A549 (cell line): ENCODE results near the gene C2orf72. TPM values are rescaled to one million over a fixed set of nuclear protein-coding genes. Genes with fewer than 3 reads are reported as not detected.

Source experiments
- ATAC-seq, 2 experiments: fragments of 200-7000 bp in 1 of 2; fragments of >200 bp in 1 of 2; cut with Nextera tagmentation in 1 of 2; cut with Tn5 transposase in 1 of 2; 3 replicates each; pipeline versions ENCODE4 v1.8.0 to v1.9.1; 2018 to 2020; ENCODE audit warnings: mild to moderate bottlenecking in 1 of 2, moderate library complexity in 1 of 2
- CTCF ChIA-PET: fragments of 300-600 bp; sonication (Branson Sonifier 250); formaldehyde crosslinking; extraction: SDS; loops from one replicate; lab custom pipeline; 2021; ENCODE audit warnings: antibody characterized with exemption, inconsistent platforms; lab: Yijun Ruan, JAX
- POLR2A ChIA-PET: fragments of 350-600 bp; formaldehyde crosslinking; extraction: SDS; loops from one replicate; lab custom pipeline; 2021; ENCODE audit warnings: antibody characterized with exemption, inconsistent platforms; lab: Yijun Ruan, JAX
- DNase-seq, 2 experiments: peaks; one replicate each; pipeline versions ENCODE4 v3.0.0 to v3.0.0-alpha.2; 2011 to 2016; ENCODE audit warnings: low read depth in 1 of 2, low spot score in 1 of 2
- FAIRE-seq: peaks from 2 replicates; lab custom pipeline; 2011; peaks lifted over from hg19 to GRCh38; lab: Jason Lieb, UNC
- H3K27ac ChIP-seq, 2 experiments: fragments of >200 bp; sonication (Bioruptor Twin); formaldehyde crosslinking; 3 replicates each; pipeline ENCODE4 v1.5.1; 2016 to 2017
- H3K4me1 ChIP-seq: fragments of >200 bp; sonication (Bioruptor Twin); formaldehyde crosslinking; 3 replicates; pipeline ENCODE4 v1.6.1; 2016
- H3K4me2 ChIP-seq: fragments of >200 bp; sonication (Bioruptor Twin); formaldehyde crosslinking; 3 replicates; pipeline ENCODE4 v1.6.1; 2016
- H3K4me3 ChIP-seq: fragments of >200 bp; sonication (Bioruptor Twin); formaldehyde crosslinking; 3 replicates; pipeline ENCODE4 v1.5.1; 2016
- H3K9me3 ChIP-seq: fragments of >200 bp; sonication (Bioruptor Twin); formaldehyde crosslinking; 3 replicates; pipeline ENCODE4 v1.6.1; 2016
- BHLHE40 ChIP-seq: IDR thresholded peaks from 2 replicates; pipeline ENCODE4 v1.6.1; 2012; ENCODE audit warnings: low read depth, low read length, inconsistent platforms
- CHD2 ChIP-seq: fragments of 150-350 bp; IDR thresholded peaks from 2 replicates; pipeline ENCODE4 v1.6.1; 2014; ENCODE audit warnings: low read length; ENCODE audit not compliant: partially characterized antibody
- EHF ChIP-seq: fragments of 250-450 bp; sonication (Bioruptor Pico); IDR thresholded peaks from 2 replicates; pipeline ENCODE4 v1.5.0; 2020; ENCODE audit warnings: mild to moderate bottlenecking
- EHMT2 ChIP-seq: fragments of 200-600 bp; sonication (generic); IDR thresholded peaks from 2 replicates; pipeline ENCODE4 v1.6.1; 2016; ENCODE audit warnings: antibody characterized with exemption, low read depth, mild to moderate bottlenecking, moderate library complexity
- ESRRA ChIP-seq: fragments of 150-350 bp; IDR thresholded peaks from 2 replicates; pipeline ENCODE4 v1.6.1; 2014; ENCODE audit warnings: mild to moderate bottlenecking, low read length, borderline replicate concordance
- FOSB ChIP-seq: fragments of 250-450 bp; sonication (Bioruptor Pico); IDR thresholded peaks from 2 replicates; pipeline ENCODE4 v1.5.0; 2020; ENCODE audit warnings: mild to moderate bottlenecking, moderate library complexity
- JUN ChIP-seq, 2 experiments: fragments of >200 bp; sonication (Bioruptor Twin); formaldehyde crosslinking; IDR thresholded peaks; 2 replicates in 1 of 2; 3 replicates in 1 of 2; pipeline ENCODE4 v1.6.1; 2016 to 2017
- MYC ChIP-seq: IDR thresholded peaks from 2 replicates; pipeline ENCODE4 v1.6.1; 2012; ENCODE audit warnings: mild to moderate bottlenecking, inconsistent platforms, low read length, improper control_type of control experiment, borderline replicate concordance
- NFE2L2 ChIP-seq: fragments of 150-350 bp; conservative IDR thresholded peaks from 2 replicates; pipeline ENCODE4 v1.6.1; 2014; ENCODE audit warnings: low read length
- NR3C1 ChIP-seq: fragments of >200 bp; sonication (Bioruptor Twin); formaldehyde crosslinking; IDR thresholded peaks from 3 replicates; pipeline ENCODE4 v1.6.1; 2017
- PHF8 ChIP-seq: fragments of 200-600 bp; sonication (generic); IDR thresholded peaks from 2 replicates; pipeline ENCODE4 v1.6.1; 2016; ENCODE audit warnings: low read depth, mild to moderate bottlenecking, antibody characterized with exemption, moderate library complexity, borderline replicate concordance
- RAD21 ChIP-seq, 2 experiments: fragments of >200 bp in 1 of 2; sonication (Bioruptor Twin) in 1 of 2; formaldehyde crosslinking in 1 of 2; IDR thresholded peaks in 1 of 2; conservative IDR thresholded peaks in 1 of 2; 2 replicates in 1 of 2; 3 replicates in 1 of 2; pipeline ENCODE4 v1.6.1; 2012 to 2018; ENCODE audit warnings: inconsistent platforms in 1 of 2
- RARB ChIP-seq: fragments of 250-450 bp; sonication (Bioruptor Pico); IDR thresholded peaks from 2 replicates; pipeline ENCODE4 v1.8.0; 2021; ENCODE audit warnings: mild to moderate bottlenecking, moderate library complexity
- RCOR1 ChIP-seq: fragments of 150-350 bp; IDR thresholded peaks from 2 replicates; pipeline ENCODE4 v1.6.1; 2014; ENCODE audit warnings: antibody characterized with exemption, low read length, low read depth
- RFX5 ChIP-seq: fragments of 450-650 bp; IDR thresholded peaks from 2 replicates; pipeline ENCODE4 v1.7.1; 2014; ENCODE audit warnings: antibody characterized with exemption, mild to moderate bottlenecking, moderate library complexity
- RNF2 ChIP-seq: fragments of 200-600 bp; sonication (generic); IDR thresholded peaks from 2 replicates; pipeline ENCODE4 v1.6.1; 2016; ENCODE audit warnings: low read depth, mild to moderate bottlenecking, antibody characterized with exemption, moderate library complexity, borderline replicate concordance
- SMC3 ChIP-seq: fragments of >200 bp; sonication (Bioruptor Twin); formaldehyde crosslinking; IDR thresholded peaks from 3 replicates; pipeline ENCODE4 v1.6.1; 2018; ENCODE audit warnings: inconsistent platforms
- TFCP2L1 ChIP-seq: fragments of 250-450 bp; sonication (Bioruptor Pico); IDR thresholded peaks from 2 replicates; pipeline ENCODE4 v1.5.0; 2021; ENCODE audit warnings: mild to moderate bottlenecking
- ZFP36 ChIP-seq: fragments of 450-650 bp; IDR thresholded peaks from 2 replicates; pipeline ENCODE4 v1.6.1; 2014; ENCODE audit warnings: borderline replicate concordance; ENCODE audit not compliant: partially characterized antibody
- ZNF302 ChIP-seq: fragments of 250-450 bp; sonication (Bioruptor Pico); IDR thresholded peaks from 2 replicates; pipeline ENCODE4 v1.9.0; 2021; ENCODE audit warnings: inconsistent platforms, mild to moderate bottlenecking, moderate library complexity
- WGBS: methylation state at CpG from one replicate; pipeline ENCODE4 v1.1.6; 2017; ENCODE audit errors: missing lambda C conversion rate; 5-methylcytosine and 5-hydroxymethylcytosine counted together
- polyA plus RNA-seq, 4 experiments: library from polyadenylated mRNA; depleted of rRNA in 3 of 4; stranded (reverse); fragments of >200 nt; fragmentation: RNase III in 1 of 4; extraction: RNeasy Plus Mini Kit Qiagen cat#74134 plus additional on column Dnase treatment in 1 of 4; gene quantifications; 2 replicates in 3 of 4; 3 replicates in 1 of 4; pipeline ENCODE4 v1.2.3, GENCODE V29; 2011 to 2017
- TF ChIP-seq, protein P1 (sequence below): fragments of >200 bp; sonication (Bioruptor Twin); formaldehyde crosslinking; IDR thresholded peaks from 3 replicates; pipeline ENCODE4 v1.5.1; 2016
- TF ChIP-seq, protein P2 (sequence below): fragments of 200-600 bp; sonication (generic); IDR thresholded peaks from 2 replicates; pipeline ENCODE4 v1.6.1; 2016; ENCODE audit warnings: antibody characterized with exemption, mild to moderate bottlenecking, moderate library complexity
- TF ChIP-seq, protein P3 (sequence below): IDR thresholded peaks from 2 replicates; pipeline ENCODE4 v1.6.1; 2012; ENCODE audit warnings: low read depth, borderline replicate concordance
- TF ChIP-seq, protein P4 (sequence below): fragments of >200 bp; sonication (Bioruptor Twin); formaldehyde crosslinking; IDR thresholded peaks from 2 replicates; pipeline ENCODE4 v1.6.1; 2016

C2orf72 gene
- polyA plus RNA-seq, 2 of the 4 experiments (the other 2 are of a cell fraction) = 4.9 to 7.4 TPM

DNA sequence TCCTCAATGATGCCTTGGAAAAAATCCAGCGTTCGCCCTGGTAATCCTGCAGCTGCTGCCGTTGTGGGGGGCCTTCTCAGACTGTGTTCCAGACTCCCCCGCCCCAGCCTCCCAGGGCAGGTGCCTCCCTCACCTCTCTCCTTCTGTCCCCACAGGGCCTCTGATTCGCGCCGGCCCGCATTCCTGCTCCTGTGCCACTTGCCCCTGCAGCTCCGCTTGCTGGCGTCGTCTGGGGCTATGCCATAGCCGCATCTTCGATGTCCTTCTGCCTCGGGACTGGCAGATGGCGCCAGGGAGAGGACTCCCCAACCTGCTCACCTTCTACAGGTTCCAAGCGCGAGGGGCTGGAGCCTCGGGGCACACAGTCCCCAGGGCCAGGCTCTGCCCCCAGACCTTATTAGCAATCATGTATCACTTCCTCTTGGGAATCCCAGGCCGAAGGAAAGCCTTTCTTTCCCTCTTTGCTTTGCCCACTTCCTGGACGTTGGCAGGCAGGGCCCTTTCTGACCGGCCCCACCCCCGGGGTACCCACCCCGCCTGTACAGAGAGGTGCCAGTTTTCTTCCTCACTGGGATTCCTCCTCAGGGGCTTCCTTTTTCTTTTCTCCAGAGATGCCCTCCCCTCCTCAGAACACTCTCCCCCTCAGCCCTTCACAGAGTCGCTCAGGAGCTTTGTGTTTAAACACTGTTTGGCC is 37.0 kb upstream of the C2orf72 start:
- peak; percentile 83 to 90 for ATAC-seq
- peak overlapping the region; percentile 37 for H3K4me2 ChIP-seq
- ChIA-PET POLR2A (no interaction called here), CTCF (interaction anchor here (0.7 to 5.0 kb wide), 9 partner anchors 12 to 412 kb away, joined by 3 to 16 read pairs (median 4); no protein-coding TSS in a partner anchor)
- TF ChIP-seq RAD21 (conservative IDR thresholded peaks at IDR 0.05 in 1 of 2, IDR thresholded peaks at IDR 0.05 in 1 of 2) = peak in 1 of 2 experiments; percentile 25; a peak in 1 of 5 replicates
- TF ChIP-seq, protein P1, sequence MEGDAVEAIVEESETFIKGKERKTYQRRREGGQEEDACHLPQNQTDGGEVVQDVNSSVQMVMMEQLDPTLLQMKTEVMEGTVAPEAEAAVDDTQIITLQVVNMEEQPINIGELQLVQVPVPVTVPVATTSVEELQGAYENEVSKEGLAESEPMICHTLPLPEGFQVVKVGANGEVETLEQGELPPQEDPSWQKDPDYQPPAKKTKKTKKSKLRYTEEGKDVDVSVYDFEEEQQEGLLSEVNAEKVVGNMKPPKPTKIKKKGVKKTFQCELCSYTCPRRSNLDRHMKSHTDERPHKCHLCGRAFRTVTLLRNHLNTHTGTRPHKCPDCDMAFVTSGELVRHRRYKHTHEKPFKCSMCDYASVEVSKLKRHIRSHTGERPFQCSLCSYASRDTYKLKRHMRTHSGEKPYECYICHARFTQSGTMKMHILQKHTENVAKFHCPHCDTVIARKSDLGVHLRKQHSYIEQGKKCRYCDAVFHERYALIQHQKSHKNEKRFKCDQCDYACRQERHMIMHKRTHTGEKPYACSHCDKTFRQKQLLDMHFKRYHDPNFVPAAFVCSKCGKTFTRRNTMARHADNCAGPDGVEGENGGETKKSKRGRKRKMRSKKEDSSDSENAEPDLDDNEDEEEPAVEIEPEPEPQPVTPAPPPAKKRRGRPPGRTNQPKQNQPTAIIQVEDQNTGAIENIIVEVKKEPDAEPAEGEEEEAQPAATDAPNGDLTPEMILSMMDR = peak; percentile 30; the same call in 1 of the 3 replicates
- TF ChIP-seq BHLHE40 = no peak
- TF ChIP-seq, protein P2, sequence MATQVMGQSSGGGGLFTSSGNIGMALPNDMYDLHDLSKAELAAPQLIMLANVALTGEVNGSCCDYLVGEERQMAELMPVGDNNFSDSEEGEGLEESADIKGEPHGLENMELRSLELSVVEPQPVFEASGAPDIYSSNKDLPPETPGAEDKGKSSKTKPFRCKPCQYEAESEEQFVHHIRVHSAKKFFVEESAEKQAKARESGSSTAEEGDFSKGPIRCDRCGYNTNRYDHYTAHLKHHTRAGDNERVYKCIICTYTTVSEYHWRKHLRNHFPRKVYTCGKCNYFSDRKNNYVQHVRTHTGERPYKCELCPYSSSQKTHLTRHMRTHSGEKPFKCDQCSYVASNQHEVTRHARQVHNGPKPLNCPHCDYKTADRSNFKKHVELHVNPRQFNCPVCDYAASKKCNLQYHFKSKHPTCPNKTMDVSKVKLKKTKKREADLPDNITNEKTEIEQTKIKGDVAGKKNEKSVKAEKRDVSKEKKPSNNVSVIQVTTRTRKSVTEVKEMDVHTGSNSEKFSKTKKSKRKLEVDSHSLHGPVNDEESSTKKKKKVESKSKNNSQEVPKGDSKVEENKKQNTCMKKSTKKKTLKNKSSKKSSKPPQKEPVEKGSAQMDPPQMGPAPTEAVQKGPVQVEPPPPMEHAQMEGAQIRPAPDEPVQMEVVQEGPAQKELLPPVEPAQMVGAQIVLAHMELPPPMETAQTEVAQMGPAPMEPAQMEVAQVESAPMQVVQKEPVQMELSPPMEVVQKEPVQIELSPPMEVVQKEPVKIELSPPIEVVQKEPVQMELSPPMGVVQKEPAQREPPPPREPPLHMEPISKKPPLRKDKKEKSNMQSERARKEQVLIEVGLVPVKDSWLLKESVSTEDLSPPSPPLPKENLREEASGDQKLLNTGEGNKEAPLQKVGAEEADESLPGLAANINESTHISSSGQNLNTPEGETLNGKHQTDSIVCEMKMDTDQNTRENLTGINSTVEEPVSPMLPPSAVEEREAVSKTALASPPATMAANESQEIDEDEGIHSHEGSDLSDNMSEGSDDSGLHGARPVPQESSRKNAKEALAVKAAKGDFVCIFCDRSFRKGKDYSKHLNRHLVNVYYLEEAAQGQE = no peak
- TF ChIP-seq JUN (IDR thresholded peaks at IDR 0.05) = no peak
- peak; percentile 36; the same call in 2 of the 3 replicates for TF ChIP-seq SMC3
- TF ChIP-seq, protein P3, sequence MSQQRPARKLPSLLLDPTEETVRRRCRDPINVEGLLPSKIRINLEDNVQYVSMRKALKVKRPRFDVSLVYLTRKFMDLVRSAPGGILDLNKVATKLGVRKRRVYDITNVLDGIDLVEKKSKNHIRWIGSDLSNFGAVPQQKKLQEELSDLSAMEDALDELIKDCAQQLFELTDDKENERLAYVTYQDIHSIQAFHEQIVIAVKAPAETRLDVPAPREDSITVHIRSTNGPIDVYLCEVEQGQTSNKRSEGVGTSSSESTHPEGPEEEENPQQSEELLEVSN = no peak
- DNase-seq = peak; percentile 48 to 49
- no peak overlapping the region for H3K4me3 ChIP-seq
- H3K27ac ChIP-seq = no peak overlapping the region
- 22% methylated on average over 22 of the region's 24 CpGs for WGBS
- FAIRE-seq = no peak
- peaks cover 2% of the 10 kb centered on the region; the same call in 1 of the 3 replicates for H3K9me3 ChIP-seq
- H3K4me1 ChIP-seq = no peaks in the 10 kb centered on the region

DNA sequence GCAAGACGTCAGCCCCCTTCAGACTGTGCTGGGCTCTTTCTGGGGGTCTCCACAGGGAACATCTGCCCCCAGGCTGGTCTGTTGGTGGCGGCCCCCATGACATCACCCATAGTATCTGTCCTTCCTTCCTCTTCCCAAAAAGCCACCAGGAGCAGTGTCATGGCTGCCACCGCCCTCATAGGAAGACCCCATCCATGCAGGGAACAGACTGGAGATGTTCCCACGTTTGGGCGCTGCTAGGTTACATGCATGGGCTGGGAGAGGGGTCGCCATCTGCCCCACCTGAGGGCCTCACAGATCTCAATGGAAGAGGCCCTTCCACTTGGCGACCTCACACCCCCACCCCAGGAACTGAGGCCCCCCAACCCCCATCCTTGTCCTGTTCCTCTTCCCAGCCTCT is 36.3 kb upstream of the C2orf72 start:
- FAIRE-seq = no peak
- no peak for ATAC-seq

DNA sequence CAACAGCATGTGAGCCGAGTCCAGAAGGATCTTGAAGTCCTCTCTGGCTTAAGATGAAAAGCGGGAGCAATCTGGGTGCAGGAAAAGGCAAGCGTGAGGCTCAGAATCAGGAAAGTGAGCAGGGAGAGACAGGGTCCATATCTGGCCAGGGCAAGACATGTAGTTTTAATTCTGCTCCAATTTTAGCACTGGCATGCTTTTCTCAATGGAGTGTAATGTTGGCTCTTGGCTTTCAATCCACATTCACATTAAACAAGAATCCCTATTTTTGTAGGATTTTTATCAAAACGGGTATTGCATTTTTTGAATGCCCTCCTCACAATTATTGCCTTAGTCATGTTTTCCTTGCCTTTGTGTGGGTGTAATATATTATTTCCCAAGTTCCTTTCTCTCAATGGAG is 35.4 kb upstream of the C2orf72 start:
- H3K4me2 ChIP-seq = no peak overlapping the region
- WGBS = 61% methylated on average over 4 of the region's 4 CpGs
- H3K9me3 ChIP-seq = peaks cover 2% of the 10 kb centered on the region; the same call in 1 of the 3 replicates
- no peak for ATAC-seq
- TF ChIP-seq TFCP2L1 (CRISPR knock-in tag) (no peak), EHF (CRISPR knock-in tag) (no peak), RNF2 (no peak), ESRRA (no peak), EHMT2 (no peak), MYC (no peak), RARB (CRISPR knock-in tag) (no peak), PHF8 (no peak), NR3C1 (no peak), ZNF302 (CRISPR knock-in tag) (no peak), RCOR1 (no peak), SMC3 (no peak), RFX5 (no peak), FOSB (CRISPR knock-in tag) (no peak), CHD2 (no peak), ZFP36 (no peak)
- TF ChIP-seq, protein P4, sequence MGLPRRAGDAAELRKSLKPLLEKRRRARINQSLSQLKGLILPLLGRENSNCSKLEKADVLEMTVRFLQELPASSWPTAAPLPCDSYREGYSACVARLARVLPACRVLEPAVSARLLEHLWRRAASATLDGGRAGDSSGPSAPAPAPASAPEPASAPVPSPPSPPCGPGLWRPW = no peak
- TF ChIP-seq, all 56 proteins: peak for 0
- DNase-seq (no peak), FAIRE-seq (no peak)
- Histone ChIP-seq H3K4me3 (no peak overlapping the region), H3K4me1 (no peaks in the 10 kb centered on the region), H3K27ac (no peak overlapping the region)
- ChIA-PET CTCF (interaction anchor here (0.5 to 5.0 kb wide), 4 partner anchors 15 to 999 kb away, joined by 3 to 16 read pairs (median 7); no protein-coding TSS in a partner anchor), POLR2A (no interaction called here)

More for the DNA sequence above, 36.3 kb upstream of the C2orf72 start:
- 53% methylated on average over 7 of the region's 7 CpGs for WGBS
- CTCF ChIA-PET = interaction anchor here (0.6 to 5.0 kb wide), 5 partner anchors 14 to 411 kb away, joined by 3 to 16 read pairs (median 5); no protein-coding TSS in a partner anchor
- Histone ChIP-seq H3K4me1 (no peaks in the 10 kb centered on the region), H3K9me3 (peaks cover 2% of the 10 kb centered on the region; the same call in 1 of the 3 replicates), H3K4me2 (no peak overlapping the region), H3K27ac (no peak overlapping the region), H3K4me3 (no peak overlapping the region)
- TF ChIP-seq NFE2L2 = no peak
- POLR2A ChIA-PET = no interaction called here
- DNase-seq = no peak
